ENCODE data around the gene FAM161B. TPM values are rescaled to one million over a fixed set of nuclear protein-coding genes. Genes with fewer than 3 reads are reported as not detected.
"Not testable (repeated sequence)": the region's sequence is repeated elsewhere in the genome, so short reads cannot be mapped to it uniquely, and the experiment has no call there.

Gene FAM161B
- total RNA-seq, 1 donor from 2014 or later = 4.7 TPM

DNA sequence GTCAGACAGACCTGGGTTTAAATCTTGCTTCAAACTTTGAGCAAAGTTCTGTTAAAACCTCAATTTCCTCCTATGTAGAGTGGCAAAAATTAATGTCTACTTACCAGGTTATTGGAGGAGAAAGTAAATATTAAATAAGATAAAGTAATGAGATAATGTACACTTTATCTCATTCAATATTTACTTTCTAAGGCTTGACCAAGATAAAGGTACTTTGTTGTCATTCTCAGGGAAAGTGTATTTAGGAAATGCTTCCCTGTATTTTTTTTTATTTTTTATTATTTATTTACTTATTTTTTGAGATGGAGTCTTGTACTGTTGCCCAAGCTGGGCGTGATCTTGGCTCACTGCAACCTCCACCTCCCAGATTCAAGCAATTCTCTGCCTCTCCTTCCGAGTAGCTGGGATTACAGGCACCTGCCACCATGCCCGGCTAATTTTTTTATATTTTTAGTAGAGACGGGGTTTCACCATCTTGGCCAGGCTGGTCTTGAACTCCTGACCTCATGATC lies 4.7 kb downstream of the FAM161B start:
- no peak for DNase-seq (ENCODE audit: low spot score)
- intact Hi-C loops (cut with DNase I) = loop anchor here (10.0 kb wide), 1 partner anchor 220 kb away; no protein-coding TSS in a partner anchor

DNA sequence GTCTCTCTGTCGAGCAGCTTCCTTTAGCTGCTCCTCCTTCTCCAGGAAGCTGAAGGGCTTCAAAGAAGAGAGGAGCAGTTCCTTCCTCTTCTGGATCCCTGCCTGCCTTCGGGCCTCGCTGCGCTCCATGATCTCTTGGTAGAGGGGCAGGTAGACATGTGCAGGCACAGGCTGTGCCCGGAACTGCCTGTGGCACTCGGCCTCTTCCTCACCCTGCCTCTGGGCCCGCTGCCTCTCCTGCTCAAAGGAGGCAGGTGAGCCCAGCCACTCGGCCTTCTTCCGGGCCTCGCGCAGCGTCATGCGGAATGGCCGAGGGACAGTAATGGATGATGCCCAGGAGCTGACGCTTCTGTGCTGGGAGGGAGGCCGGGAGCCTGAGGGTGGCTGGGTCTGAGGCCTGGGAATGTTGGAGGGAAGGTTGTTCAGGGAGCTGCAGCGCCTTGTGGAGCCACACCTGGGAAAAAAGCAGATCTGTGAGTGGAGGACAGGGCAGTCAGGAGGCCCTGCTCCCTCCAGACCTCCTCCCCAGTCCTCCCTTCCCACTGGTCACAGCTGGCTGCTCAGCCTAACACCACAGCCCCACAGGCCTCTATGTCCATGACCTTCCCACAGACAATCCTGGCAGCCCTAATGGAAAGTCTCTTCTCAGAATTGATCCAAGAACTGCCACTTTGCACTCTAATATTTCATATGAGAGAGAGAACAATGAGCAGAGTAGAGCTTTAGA lies 5.3 kb downstream of the FAM161B start:
- DNase-seq (ENCODE audit: low spot score) = no peak

DNA sequence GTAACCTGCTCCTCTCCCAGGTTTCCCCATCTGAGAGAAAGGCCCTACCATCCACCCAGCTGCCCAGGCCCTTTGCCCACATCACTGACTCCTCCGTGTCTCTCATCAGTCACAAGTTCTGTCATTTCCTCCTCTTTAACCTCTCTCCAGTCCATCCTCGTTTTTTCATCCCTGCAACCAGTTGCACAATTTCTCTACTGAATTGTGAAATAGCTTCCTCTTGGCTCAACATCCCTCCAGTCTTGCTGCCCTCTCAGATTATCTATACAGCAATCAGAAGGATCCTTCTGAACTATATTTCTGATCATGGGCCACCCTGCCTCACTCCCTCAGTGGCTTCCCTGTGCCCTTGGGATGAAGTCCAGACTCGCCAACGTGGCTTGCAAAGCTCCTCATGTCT lies 6.8 kb downstream of the FAM161B start:
- no peak for DNase-seq (ENCODE audit: low spot score)

More for the DNA sequence above, 5.3 kb downstream of the FAM161B start:
- intact Hi-C loops (cut with DNase I) = loop anchor here (10.0 kb wide), 1 partner anchor 220 kb away; no protein-coding TSS in a partner anchor

DNA sequence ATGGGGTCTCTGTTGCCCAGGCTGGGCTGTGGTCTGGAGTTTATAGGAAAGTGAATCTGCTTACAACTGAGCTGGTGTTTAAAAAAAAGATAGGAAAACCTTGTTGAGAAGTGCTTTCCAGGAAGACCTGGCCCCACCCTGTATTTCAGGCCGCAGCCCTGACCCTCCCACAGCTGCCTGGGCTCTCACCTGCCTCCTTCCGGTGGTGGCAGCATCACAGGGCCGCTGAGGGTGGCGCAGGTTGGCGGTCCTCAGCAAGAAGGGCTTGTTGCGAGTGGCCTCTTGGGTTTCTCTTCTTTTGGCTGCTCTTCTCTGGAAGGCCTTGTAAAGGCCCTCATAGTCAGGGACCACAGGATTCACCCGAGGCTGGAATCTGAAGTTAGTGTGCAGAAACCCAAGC lies 7.7 kb downstream of the FAM161B start:
- no peak for DNase-seq (ENCODE audit: low spot score)

More for the DNA sequence above, 6.8 kb downstream of the FAM161B start:
- intact Hi-C loops (cut with DNase I) = loop anchor here (10.0 kb wide), 1 partner anchor 218 kb away; no protein-coding TSS in a partner anchor

DNA sequence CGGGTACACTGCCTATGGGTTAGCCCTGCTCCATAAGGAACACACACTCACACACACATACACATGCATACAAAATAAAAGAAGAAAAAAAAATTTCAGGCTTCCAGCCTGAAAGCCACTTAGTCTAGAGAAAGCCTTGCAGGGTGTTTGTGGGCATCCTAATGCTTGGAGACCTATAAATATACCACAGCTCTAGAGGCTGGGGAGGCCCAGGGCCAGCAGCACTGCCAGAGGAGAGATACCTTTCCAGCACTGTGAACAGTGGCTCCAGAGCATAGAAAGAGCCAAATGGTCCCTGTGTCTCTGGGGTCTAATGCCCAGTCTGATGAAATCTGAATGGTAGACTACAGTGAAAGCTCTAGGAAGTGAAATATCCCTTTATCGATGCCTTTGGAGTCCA lies 12.9 kb downstream of the FAM161B start:
- DNase-seq (ENCODE audit: low spot score) = no peak
- intact Hi-C loops (cut with DNase I) = no loop called here

More for the DNA sequence above, 7.7 kb downstream of the FAM161B start:
- intact Hi-C loops (cut with DNase I) = loop anchor here (10.0 kb wide), 1 partner anchor 217 kb away; no protein-coding TSS in a partner anchor

DNA sequence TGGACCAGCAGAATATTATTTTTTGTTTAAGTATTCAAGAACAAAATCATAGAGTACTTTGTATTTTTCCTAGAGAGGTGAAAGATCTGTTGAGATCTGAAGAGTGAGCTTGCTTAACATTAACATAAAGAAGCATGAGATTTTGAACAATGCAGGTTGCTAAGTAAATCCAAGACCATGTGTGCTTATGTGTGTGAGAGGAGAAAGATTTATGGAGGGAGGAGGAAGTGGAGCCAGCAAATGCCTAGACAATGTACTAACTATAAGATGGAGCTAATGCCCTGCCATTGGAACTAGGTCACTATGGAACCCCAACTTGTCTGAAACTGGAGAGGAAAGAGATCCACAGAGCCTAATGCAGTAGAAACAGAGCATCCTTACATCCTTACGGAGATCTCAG lies 13.3 kb downstream of the FAM161B start:
- intact Hi-C loops (cut with DNase I) = no loop called here
- DNase-seq (ENCODE audit: low spot score) = no peak

DNA sequence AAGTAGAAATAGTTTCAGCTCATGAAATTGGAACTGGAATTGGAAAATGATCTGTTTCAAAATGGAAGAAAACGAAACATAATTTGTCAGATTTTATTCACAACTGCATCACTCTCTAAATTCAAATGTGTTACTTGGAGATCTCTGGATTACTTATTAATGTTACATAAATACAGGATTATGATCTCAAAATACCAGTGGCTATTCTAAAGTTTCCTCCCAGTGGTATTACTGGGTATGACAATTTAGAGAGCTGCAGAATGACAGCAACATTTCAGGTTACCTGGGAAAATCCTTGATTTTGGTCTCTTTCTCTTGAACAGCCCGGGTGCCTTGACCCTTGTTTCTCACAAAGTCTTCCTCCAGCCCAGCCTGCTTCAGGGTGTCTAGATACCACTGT lies 14.2 kb downstream of the FAM161B start:
- no peak for DNase-seq (ENCODE audit: low spot score)
- intact Hi-C loops (cut with DNase I) = no loop called here

DNA sequence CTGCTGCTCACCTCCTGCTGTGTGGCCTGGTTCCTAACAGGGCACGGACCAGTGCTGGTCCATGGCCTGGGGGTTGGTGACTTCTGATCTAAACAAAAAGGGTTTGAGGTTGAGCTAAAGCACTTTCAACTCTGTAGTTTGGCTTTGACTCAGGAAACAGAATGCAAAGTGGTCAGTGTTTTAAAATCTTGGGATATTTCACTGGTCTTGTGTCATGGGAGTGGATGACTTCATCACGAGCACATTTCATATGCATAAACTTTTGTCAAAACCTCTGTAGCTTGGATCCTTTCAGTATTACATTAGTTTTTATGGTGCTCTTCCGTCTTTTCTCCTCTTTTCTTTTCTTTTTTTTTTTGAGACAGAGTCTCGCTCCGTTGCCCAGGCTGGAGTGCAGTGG lies 25.6 kb downstream of the FAM161B start:
- intact Hi-C loops (cut with DNase I) = no loop called here
- no peak for DNase-seq (ENCODE audit: low spot score)

DNA sequence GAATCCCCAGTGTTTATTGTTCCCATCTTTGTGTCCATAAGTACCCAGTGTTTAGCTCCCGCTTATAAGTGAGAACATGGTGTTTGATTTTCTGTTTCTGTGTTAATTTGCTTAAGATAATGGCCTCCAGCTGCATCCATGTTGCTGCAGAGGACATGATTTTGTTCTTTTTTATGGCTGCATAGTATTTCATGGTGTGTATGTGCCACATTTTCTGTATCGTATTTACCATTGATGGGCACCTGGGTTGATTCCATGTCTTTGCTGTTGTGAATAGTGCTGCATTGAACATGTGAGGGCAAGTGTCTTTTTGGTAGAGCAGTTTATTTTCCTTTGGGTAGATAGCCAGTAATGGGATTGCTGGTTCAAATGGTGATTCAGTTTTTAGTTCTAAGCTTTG lies 30.4 kb downstream of the FAM161B start:
- intact Hi-C loops (cut with DNase I); DNase-seq (ENCODE audit: low spot score): not testable (repeated sequence)

DNA sequence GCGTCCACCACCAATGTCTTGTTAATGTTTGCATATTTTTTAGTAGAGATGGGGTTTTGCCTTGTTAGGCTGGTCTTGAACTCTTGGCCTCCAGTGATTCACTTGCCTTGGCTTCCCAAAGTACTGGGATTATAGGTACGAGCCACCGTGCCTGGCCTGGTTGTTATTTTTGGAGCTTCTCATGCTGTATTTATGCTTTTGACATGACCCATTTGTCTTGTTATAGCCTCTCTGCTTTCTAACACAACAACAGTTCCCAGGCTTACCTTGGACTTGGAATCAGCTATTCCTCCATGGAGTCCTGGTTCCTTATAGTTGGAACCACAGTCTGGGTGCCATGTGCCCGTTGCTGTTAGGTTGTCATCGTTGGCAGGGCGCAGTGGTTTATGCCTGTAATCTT lies 33.6 kb downstream of the FAM161B start:
- DNase-seq (ENCODE audit: low spot score) = no peak
- intact Hi-C loops (cut with DNase I) = no loop called here

DNA sequence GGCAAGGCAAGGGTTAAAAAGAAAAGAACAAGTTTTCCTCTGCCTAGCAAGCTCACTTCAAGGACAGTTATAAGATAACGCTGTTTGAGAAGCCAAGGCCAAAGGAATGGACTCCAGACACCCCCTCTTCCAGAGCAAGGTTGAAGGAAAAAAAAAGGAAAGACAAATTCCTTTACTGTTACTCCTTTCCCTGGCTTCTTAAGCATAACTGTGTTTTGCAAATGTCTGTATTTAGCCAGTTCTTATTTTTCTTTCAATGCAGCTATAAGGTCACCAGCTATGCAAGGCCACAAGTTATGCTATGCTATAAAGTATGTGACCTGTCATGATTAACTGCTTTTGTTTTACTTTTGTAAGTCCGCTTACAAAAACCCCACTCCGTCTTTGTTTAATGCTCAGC lies 36.6 kb downstream of the FAM161B start:
- no peak for DNase-seq (ENCODE audit: low spot score)
- intact Hi-C loops (cut with DNase I) = no loop called here

DNA sequence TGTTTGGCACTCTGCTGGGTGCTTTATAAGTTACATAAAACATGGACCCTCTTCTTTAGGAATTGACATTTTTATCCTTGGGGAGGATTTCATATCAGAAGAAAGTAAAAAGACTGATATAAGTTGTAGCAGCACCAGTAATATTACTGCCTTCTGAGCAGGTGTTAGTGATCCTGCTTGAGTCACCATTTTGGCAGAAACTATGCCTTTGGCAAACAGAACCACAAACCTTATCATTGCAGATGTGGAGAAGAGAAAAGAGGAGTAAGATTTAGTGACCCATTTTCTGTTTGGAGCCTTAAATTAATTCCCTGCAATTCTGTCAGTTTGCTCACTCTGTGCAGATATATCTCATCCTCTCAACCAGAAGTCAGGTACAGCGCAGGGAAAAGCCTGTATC lies 40.2 kb downstream of the FAM161B start:
- intact Hi-C loops (cut with DNase I) = no loop called here
- DNase-seq (ENCODE audit: low spot score) = no peak

DNA sequence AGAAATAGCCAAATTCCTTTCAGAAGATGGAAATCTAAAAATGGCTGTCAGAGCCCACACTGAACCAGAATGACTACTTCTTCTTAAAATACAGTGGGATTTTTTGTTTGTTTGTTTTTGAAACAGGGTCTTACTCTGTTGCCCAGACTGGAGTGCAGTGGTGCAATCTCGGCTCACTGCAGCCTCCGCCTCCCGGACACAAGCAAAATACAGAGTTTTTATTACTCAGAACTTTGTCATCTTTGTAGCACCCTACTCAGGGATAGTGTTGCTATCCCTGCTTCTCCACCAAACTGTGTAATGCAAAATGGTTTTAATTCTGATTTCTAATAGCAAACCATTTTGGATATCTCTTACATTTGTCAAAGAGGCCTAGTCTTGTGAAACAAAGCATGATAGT lies 46.9 kb downstream of the FAM161B start:
- intact Hi-C loops (cut with DNase I) = no loop called here
- DNase-seq (ENCODE audit: low spot score) = no peak

DNA sequence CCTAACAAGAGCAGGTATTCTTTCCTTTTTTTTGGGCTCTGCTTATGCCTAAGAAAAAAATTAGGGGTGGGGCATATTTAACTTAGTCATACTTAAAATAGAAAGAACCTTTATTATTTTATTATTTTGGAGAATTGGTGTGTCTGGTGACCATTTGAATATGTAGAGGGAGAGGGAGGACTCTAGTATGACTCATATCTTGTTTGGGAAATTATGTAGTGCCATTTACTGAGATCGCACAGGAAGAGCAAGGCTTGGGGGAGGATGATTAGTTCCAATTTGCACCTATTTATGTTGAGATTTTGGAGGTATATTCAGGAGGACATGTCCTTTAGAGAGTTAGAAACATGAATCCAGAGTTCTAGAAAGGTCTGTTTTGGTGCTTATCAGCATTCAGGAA lies 53.4 kb downstream of the FAM161B start:
- intact Hi-C loops (cut with DNase I) = no loop called here
- no peak for DNase-seq (ENCODE audit: low spot score)

DNA sequence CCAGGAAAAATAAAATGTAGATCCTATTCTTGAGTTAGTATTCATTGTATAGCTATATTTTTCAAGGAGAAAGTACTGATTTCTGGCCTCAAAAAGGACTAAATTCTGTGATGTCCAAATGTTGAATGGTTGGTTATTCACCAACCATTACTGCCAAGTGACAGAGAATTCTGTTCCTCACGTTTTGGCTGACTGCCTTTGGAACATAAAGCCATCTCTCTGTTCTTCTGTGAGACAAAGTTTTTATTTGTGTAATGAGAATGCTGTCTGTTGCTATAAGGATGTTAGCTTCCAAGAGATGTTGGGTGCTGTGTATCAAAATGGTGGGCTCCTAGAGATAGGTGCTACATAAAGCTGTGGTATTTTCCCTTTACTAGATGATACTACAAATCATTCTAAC lies 54.0 kb downstream of the FAM161B start:
- DNase-seq (ENCODE audit: low spot score) = no peak
- intact Hi-C loops (cut with DNase I) = no loop called here

DNA sequence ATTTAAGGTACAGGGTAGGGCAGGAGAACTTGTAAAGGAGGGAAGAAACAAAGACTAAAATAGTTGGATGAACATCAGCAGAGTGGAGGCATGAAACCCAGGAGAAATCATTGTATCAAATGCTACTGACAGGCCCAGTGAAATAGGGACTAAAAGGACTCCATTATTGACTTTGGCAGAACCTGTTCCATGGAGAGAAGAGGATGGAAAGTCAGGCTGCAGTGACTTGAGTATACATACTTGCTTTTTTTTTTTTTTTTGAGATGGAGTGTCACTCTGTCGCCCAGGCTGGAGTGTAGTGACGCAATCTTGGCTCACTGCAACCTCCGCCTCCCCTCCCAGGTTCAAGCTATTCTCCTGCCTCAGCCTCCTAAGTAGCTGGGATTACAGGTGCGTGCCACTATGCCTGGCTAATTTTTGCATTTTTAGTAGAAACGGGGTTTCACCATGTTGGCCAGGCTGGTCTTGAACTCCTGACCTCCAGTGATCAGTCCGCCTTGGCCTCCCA lies 55.7 kb downstream of the FAM161B start:
- intact Hi-C loops (cut with DNase I); DNase-seq (ENCODE audit: low spot score): not testable (repeated sequence)

DNA sequence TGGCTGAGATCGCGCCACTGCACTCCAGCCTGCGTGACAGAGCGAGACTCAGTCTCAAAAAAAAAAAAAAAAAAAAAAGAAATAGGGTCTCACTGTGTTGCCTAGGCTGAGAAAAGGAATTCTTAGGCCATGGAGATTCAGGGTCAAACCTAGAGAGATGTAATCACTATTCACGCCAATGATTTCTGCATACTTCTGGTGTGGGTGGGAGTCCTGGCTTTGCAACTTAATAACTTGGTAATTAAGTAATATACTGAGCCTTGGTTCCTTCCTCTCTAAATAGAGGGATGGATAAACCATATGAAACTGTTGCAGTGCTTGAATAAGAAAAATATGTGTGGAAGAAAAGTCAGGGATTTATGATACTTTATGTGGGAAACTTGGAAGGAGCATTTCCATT lies 60.5 kb downstream of the FAM161B start:
- no peak for DNase-seq (ENCODE audit: low spot score)
- intact Hi-C loops (cut with DNase I) = loop anchor here (5.0 kb wide), 1 partner anchor 37 kb away; the partner anchor contains the start of gene PTGR2

DNA sequence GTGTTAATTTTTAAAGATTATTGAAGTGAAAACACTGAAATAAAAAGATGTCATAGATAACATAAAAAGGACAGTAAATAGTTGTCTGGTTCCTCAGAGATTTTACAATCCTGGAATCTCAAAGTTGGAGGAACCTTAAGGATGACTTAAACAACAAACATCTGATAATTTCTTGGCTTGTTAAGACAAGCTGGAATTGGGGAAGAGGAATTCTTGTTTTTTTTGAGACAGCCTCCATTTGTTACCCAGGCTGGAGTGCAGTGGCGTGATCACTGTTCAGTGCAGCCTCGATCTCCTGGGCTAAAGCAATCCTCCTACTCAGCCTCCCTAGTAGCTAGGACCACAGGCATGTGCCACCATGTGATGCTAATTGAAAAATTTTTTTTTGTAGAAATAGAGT lies 60.9 kb downstream of the FAM161B start:
- no peak for DNase-seq (ENCODE audit: low spot score)
- intact Hi-C loops (cut with DNase I) = loop anchor here (5.0 kb wide), 1 partner anchor 37 kb away; the partner anchor contains the start of gene PTGR2

DNA sequence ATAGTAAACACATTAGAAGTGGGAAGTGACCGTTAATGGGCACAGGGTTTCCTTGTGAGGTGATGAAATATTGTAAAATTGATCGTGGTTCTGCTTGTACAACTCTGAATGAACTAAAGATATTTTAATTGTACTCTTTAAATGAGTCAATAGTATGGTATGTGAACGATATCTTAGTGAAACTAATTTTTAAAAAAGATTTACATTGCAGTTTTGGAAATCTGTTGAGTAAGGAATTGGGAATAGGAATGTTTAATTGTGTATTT lies 61.5 kb downstream of the FAM161B start:
- intact Hi-C loops (cut with DNase I) = loop anchor here (5.0 kb wide), 1 partner anchor 36 kb away; the partner anchor contains the start of gene PTGR2
- no peak for DNase-seq (ENCODE audit: low spot score)

DNA sequence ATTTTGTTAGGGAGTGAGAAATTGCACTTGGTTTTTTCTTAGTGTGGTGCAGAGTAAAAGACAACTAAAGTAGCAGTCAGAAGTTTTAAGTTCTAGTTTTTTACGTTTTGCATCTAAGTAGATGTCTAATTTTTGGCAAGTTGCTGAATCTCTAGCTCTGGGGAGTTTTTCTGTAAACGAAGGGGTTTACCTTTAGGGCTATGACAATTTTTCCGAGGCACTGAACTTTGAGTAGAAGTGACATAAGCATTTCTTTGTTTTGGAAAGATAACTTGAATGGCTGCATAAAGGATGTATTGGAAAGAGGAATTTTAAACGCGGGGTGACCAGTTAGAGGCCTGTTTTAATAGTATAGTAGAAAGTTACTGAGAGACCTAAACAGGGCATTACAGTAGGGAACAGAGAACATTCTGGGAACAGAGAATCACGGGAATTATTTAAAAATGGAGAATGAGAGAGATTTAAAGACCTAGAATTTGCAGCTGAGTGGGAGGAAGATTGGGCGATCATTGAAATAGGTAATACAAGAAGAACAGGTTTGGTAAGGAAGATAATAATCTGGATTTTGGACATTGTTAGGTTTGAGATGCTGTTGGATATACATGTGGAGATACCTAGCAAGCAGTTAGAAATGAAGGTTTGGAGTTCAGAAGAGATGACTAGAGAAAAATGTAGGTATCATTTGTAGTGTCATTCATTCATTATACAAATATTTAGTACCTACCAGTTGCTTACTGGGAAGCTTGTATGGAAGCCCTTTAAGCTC lies 62.0 kb downstream of the FAM161B start:
- intact Hi-C loops (cut with DNase I) = loop anchor here (5.0 kb wide), 1 partner anchor 36 kb away; the partner anchor contains the start of gene PTGR2
- no peak for DNase-seq (ENCODE audit: low spot score)
